Forelimb muscle (tissue), 1 donor: ENCODE results near the gene RBX1. TPM values are rescaled to one million over a fixed set of nuclear protein-coding genes. Genes with fewer than 3 reads are reported as not detected.

Experiments
- DNase-seq: peaks from one replicate; pipeline ENCODE4 v3.0.0-alpha.2; 2013; ENCODE audit warnings: low read depth
- polyA plus RNA-seq: library from polyadenylated mRNA; unstranded; fragments of 120-200 nt; gene quantifications from one replicate; pipeline ENCODE4 v1.2.1, GENCODE V29; 2013; ENCODE audit not compliant: insufficient read length

RBX1 gene
- polyA plus RNA-seq, 1 donor = 63.4 TPM

GRCh38 chr22:41022470-41023298 lies 71.5 kb downstream of the RBX1 start:
- peak; percentile 74 for DNase-seq

Other genes starting within 250 kb of the RBX1 start
- 20.9 TPM for gene SLC25A17, start 132.0 kb upstream of the RBX1 start, polyA plus RNA-seq
- gene ST13, start 94.7 kb upstream of the RBX1 start, polyA plus RNA-seq = 495 TPM
- 14.1 TPM for gene XPNPEP3, start 94.2 kb upstream of the RBX1 start, polyA plus RNA-seq
- gene DNAJB7, start 89.3 kb upstream of the RBX1 start, polyA plus RNA-seq = 0.47 TPM
- gene EP300, start 141.2 kb downstream of the RBX1 start, polyA plus RNA-seq = 33.3 TPM